HG03064 (cell line): Measurements from ENCODE around the gene DOCK3.
"Not testable (repeated sequence)": the region's sequence is repeated elsewhere in the genome, so short reads cannot be mapped to it uniquely, and the experiment has no call there.

ENCODE experiments used
- ATAC-seq: cut with Tn5 transposase; IDR thresholded peaks from one replicate; pipeline ENCODE4 v1.9.1; 2021; ENCODE audit warnings: low read depth; ENCODE audit not compliant: unreplicated experiment

The DOCK3 gene

DNA sequence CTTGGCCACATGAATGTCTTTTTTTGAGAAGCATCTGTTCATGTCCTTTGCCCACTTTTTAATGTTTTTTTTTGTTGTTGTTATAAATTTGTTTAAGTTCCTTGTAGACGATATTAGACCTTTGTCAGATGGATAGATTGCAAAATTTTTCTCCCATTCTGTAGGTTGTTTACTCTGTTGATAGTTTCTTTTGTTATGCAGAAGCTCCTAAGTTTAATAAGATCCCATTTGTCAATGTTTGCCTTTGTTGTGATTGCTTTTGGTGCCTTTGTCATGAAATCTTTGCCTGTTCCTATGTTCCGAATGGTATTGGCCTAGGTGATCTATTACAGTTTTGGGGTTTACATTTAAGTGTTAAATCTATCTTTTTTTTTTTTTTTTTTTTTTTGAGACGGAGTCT is 116.2 kb downstream of the DOCK3 start:
- ATAC-seq: not testable (repeated sequence)

DNA sequence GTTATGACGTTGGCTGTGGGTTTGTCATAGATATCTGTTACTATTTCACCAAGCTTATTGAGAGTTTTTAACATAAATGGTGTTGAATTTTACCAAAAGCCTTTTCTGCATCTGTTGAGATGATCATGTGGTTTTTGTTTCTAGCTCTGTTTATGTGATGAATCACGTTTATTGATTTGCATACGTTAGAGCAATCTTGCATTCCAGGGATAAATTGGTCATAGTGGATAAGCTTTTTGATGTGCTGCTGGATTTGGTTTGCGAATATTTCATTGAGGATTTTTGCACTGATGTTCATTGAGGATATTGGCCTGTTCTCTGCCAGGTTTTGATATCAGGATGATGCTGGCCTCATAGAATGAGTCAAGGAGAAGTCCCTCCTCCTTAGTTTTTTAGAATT is 117.8 kb downstream of the DOCK3 start:
- no peak for ATAC-seq

GRCh38 chr3:50803805-50804204 is 129.1 kb downstream of the DOCK3 start:
- not testable (repeated sequence) for ATAC-seq

DNA sequence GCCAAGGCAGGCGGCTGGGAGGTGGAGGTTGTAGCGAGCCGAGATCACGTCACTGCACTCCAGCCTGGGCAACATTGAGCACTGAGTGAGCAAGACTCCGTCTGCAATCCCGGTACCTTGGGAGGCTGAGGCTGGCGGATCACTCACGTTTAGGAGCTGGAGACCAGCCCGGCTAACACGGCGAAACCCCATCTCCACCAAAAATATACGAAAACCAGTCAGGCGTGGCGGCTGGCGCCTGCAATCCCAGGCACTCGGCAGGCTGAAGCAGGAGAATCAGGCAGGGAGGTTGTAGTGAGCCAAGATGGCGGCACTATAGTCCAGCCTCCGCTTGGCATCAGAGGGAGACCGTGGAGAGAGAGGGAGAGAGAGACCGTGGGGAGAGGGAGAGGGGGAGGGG is 129.6 kb downstream of the DOCK3 start:
- ATAC-seq: not testable (repeated sequence)

- no peak for ATAC-seq
Observed at GRCh38 chr3:50805321-50805720, 130.6 kb downstream of the DOCK3 start.

DNA sequence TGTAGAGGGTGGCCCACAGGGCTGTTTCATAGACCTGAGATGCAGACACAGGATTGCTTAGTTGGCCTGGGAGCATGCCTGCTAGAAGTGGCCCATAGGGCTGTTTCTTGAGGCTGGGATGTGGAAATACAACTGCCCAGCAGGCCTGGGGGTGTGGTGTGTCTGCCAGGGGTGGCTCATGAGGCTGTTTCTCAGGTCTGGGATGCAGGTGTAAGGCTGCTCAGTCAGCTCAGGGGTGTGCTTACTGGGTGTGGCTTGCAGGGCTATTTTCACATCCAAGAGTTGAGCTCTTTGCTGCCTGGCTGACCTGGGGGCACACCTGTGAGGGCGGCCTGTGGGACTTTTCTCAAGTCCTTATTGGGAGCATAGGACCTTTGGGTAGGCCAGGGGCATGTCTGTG is 131.3 kb downstream of the DOCK3 start:
- ATAC-seq: no peak

GRCh38 chr3:50806806-50807205 is 132.1 kb downstream of the DOCK3 start:
- no peak for ATAC-seq

DNA sequence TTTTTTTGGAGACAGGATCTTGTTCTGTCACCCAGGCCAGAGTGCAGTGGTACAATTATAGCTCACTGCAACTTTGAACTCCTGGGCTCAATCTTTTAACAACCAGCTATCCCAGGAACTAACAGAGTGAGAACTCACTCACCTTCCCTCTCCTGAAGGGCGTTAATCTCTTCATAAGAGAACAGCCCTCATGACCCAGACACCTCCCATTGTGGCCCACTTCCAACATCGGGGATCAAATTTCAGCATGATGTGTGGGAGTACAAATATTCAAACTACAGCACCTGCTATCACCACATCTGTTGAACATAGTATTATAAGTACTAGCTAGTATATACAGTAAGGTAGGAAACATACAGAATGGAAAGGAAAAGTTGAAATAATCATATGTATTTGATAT is 132.5 kb downstream of the DOCK3 start:
- no peak for ATAC-seq

GRCh38 chr3:50811893-50812292 is 137.2 kb downstream of the DOCK3 start:
- no peak for ATAC-seq

DNA sequence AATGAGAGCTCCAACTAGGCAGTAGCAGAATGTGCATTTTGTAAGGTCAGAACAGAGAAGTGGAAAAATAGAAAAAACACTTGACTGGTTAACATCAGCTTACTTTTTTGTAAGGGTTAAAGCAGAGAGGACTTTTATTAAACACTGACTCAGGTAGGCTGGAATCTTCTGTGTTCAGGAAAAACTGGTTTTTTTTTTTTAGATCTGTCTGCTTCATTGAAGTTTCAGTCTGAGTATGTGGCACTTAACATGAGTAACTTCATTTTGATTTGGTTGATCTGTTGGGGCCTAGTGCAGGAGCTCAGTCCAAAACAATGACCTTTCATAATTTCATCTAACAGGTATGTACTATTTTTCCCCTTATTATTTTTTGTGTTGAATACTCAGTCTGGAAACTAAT is 141.1 kb downstream of the DOCK3 start:
- ATAC-seq: no peak

- ATAC-seq: no peak
Observed at GRCh38 chr3:50816894-50817293, 142.2 kb downstream of the DOCK3 start.

- ATAC-seq: no peak
Observed at GRCh38 chr3:50817756-50818529, 143.2 kb downstream of the DOCK3 start.

GRCh38 chr3:50819882-50820281 is 145.2 kb downstream of the DOCK3 start:
- ATAC-seq: no peak

DNA sequence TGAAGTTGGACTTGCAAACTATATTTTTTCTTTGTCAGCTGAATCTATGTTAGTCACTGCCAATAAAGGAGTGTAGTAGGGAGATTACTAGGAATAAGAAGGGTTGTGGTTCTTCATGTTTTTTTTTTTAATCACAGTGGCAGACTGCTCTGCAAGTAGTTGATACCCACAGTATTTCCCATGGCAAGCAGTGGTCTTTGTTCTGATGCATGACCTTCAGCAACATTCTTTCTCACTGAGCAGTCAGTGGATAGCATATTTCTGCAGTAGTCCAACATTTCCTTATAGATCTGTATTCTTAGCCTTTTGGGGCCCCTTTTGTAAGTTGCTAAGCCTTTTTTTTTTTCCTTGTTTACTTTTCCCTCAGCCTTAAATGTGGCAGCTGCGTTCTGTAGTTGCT is 151.1 kb downstream of the DOCK3 start:
- ATAC-seq: no peak

DNA sequence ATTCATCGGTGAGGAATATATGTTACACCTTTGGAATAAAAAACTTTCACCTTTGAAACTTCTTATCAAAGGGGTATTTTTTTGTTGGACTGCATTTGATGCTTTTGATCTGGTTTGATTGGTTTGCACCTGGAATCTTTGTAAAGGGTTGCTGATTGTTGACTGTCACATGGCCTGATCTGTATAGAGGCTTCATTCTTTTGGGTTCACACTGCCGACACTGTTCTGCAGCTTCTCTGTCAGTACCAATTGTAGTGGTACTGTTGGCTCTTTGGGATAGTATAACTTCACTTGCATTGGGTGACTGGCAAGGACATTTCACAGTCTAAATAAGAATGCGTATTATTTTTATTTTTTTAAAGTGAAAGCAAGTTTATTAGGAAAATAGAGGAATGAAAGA is 155.7 kb downstream of the DOCK3 start:
- no peak for ATAC-seq

GRCh38 chr3:50831009-50831408 is 156.3 kb downstream of the DOCK3 start:
- ATAC-seq: not testable (repeated sequence)

GRCh38 chr3:50840983-50841489 is 166.3 kb downstream of the DOCK3 start:
- ATAC-seq: no peak

DNA sequence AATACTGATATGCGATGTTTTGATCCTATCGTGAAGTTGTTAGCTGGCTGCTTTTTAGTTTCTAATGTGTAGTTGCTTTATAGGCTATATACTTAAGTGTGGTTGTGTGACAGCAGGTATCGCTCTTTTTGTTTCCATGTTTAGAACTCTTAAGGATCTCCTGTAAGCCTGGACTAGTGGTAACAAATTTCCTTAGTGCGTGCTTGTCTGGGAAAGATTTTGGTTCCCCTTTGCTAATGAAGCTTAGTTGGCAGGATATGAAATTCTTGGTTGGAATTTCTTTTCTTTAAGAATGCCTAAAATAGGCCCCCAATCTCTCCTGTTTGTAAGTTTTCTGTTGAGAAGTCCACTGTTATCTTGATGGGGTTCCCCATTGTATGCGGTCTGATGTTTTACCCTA is 173.6 kb downstream of the DOCK3 start:
- ATAC-seq: no peak

DNA sequence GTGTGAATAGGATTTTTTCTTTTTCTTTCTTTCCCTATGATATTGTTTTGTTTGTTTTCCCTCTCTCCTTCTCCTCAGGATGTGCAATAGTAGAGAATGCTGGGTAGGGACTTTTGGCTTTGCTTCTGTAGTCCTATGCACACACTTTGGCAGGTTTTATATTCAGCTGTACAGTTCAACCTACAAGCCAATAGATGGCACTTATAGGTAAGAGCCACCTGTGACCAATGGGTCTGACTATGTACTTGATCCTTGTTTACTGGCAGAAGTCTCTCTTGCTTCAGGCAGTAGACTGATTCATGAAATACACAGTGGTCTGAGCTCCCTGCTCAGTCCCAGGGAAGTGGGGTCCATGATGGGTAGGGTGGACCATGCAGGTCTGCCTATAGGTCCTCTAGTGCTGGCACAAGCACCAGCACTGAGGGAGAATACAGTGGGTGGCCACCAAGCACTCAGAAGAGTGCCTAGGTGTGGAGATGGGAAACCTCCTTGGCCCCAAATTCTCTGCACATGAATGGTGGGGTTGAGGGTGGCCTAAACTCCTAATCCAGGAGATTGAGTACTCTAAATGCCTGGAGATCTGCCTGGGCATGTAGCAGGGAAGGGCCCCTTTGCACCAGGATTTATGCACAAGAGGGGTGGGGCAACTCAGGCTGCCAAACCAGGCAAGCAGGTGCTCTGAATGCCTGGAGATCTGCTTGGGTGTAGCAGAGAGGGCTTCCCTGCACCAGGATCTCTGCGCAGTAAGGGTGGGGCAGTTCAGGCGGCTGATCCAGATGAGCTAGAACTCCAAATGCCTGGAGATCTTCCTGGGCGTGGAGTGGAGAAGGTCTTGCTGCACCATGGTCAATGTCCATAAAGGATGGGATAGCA is 176.1 kb downstream of the DOCK3 start:
- no peak for ATAC-seq

DNA sequence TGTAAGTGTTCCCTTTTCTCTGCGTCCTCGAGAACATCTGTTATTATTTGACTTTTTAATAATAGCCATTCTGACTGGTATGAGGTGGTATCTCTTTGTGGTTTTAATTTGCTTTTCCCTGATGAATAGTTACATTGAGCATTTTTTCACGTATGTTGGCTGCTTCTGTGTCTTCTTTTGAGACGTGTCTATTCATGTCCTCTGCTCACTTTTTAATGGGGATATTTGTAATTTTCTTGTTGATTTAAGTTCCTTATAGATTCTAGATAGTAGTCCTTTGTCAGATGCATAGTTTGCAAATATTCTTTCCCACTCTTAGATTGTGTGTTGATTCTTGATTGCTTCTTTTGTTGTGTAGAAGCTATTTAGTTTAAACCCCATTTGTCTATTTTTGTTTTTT is 179.2 kb downstream of the DOCK3 start:
- ATAC-seq: no peak

DNA sequence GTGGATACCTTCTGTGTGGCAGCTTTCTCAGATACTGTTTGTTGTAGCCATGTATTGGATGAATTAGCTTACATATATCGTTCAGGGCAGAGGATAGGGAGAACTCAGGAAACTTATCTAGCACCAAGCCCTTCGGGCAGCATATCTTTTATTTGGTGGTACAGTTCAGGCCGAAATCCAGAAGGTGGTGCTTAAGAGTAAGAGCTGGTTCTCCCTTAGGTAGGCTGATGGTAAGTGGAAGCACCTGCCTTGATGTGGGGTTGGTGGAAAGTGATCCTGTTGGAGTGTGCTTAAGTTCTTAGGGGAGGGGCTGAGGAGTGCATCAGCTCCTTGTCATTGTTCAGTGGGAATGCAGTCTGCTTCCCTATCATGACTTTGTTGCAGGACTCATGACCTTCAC is 187.5 kb downstream of the DOCK3 start:
- no peak for ATAC-seq
